Body of pancreas (tissue), 4 donors: Measurements from ENCODE around the gene SLC52A3. TPM values are rescaled to one million over a fixed set of nuclear protein-coding genes. Genes with fewer than 3 reads are reported as not detected.

Source experiments
- ATAC-seq: fragments of 150-250 bp; one replicate; pipeline ENCODE4 v1.9.1; 2016
- DNase-seq, 4 donors: peaks; one replicate each; pipeline ENCODE4 v3.0.0-alpha.2; 2019
- H3K27ac ChIP-seq, 4 donors: fragments of 200-600 bp; sonication (generic); 1 replicate in 3 of 4; 2 replicates in 1 of 4; pipeline versions ENCODE4 v1.5.1 to v1.6.1; 2016 to 2019; ENCODE audit warnings: mild to moderate bottlenecking in 1 of 4, mixed read lengths in 1 of 4, moderate library complexity in 1 of 4
- H3K27me3 ChIP-seq, 2 donors: fragments of 200-600 bp; sonication (generic); one replicate each; pipeline ENCODE4 v1.6.0; 2016; ENCODE audit warnings: mild to moderate bottlenecking in 1 of 2
- H3K36me3 ChIP-seq, 2 donors: fragments of 200-600 bp; sonication (generic); replicated peaks in 1 of 2; 2 replicates each; pipeline ENCODE4 v1.5.1; 2016; ENCODE audit warnings: low read depth in 2 of 2; ENCODE audit not compliant: insufficient read depth in 1 of 2
- H3K4me1 ChIP-seq: fragments of 200-600 bp; sonication (generic); one replicate; pipeline ENCODE4 v1.6.0; 2016
- H3K4me3 ChIP-seq, 2 donors: fragments of 200-600 bp; sonication (generic); 1 replicate in 1 of 2; 2 replicates in 1 of 2; pipeline ENCODE4 v1.5.1; 2016 to 2019
- H3K9me3 ChIP-seq, 3 donors: fragments of 200-600 bp; sonication (generic); 1 replicate in 2 of 3; 2 replicates in 1 of 3; pipeline ENCODE4 v1.5.1; 2016
- CTCF ChIP-seq, 7 experiments: fragments of 450-650 bp in 4 of 7; fragments of 200-600 bp in 3 of 7; sonication (generic) in 3 of 7; IDR thresholded peaks; one replicate each; pipeline ENCODE4 v1.5.1; 2016 to 2019; ENCODE audit warnings: antibody characterized with exemption in 7 of 7
- POLR2A ChIP-seq, 3 donors: fragments of 450-650 bp; IDR thresholded peaks; one replicate each; pipeline ENCODE4 v1.6.1; 2016; ENCODE audit warnings: antibody characterized with exemption in 3 of 3, mild to moderate bottlenecking in 2 of 3
- WGBS, 2 donors: methylation state at CpG; one replicate each; pipeline ENCODE4 v1.1.5; 2017; 5-methylcytosine and 5-hydroxymethylcytosine counted together
- intact Hi-C: fragments of 100-400 bp; cut with DNase I; formaldehyde crosslinking; loops from one replicate; pipeline ENCODE4 v1.15.1; 2023
- total RNA-seq, 2 donors: library from RNA; depleted of rRNA; stranded (reverse); fragments of >200 nt; gene quantifications; one replicate each; pipeline ENCODE4 v1.1.0, GENCODE V29; 2016

Gene SLC52A3
- total RNA-seq, 2 donors from 2014 or later, result 0.33 to 1.3 TPM

- ATAC-seq, result no peak
- H3K4me1 ChIP-seq, result no peaks in the 10 kb centered on the region
- WGBS, 2 donors, result 66 to 77% methylated on average over 6 of the region's 6 CpGs
- no peak overlapping the region for H3K4me3 ChIP-seq
- H3K36me3 ChIP-seq, result no peaks in the 10 kb centered on the region
- no peak for TF ChIP-seq CTCF (IDR thresholded peaks at IDR 0.05)
- TF ChIP-seq POLR2A (IDR thresholded peaks at IDR 0.05), result no peak
- H3K27ac ChIP-seq, result no peak overlapping the region
- H3K9me3 ChIP-seq, result no peaks in the 10 kb centered on the region
- intact Hi-C loops, result no loop called here
- no peaks in the 10 kb centered on the region for H3K27me3 ChIP-seq
- DNase-seq, result no peak
Observed at GRCh38 chr20:741620-742019, 26.7 kb downstream of the SLC52A3 start.

GRCh38 chr20:740162-740561 lies 28.1 kb downstream of the SLC52A3 start:
- DNase-seq, result no peak
- H3K36me3 ChIP-seq, result no peaks in the 10 kb centered on the region
- no peaks in the 10 kb centered on the region for H3K27me3 ChIP-seq
- TF ChIP-seq CTCF (IDR thresholded peaks at IDR 0.05), result no peak
- TF ChIP-seq POLR2A (IDR thresholded peaks at IDR 0.05), result no peak
- intact Hi-C loops, result no loop called here
- WGBS, 2 donors, result 25 to 27% methylated on average over 7 of the region's 7 CpGs
- no peaks in the 10 kb centered on the region for H3K9me3 ChIP-seq
- ATAC-seq, result no peak
- H3K27ac ChIP-seq, result no peak overlapping the region
- H3K4me3 ChIP-seq, result no peak overlapping the region
- no peaks in the 10 kb centered on the region for H3K4me1 ChIP-seq

- WGBS, 2 donors, result 67 to 75% methylated on average over 8 of the region's 8 CpGs
- intact Hi-C loops, result loop anchor here (10.0 kb wide), 1 partner anchor 165 kb away; no protein-coding TSS in a partner anchor
- Histone ChIP-seq H3K4me3 (no peak overlapping the region), H3K9me3 (no peaks in the 10 kb centered on the region), H3K27ac (no peak overlapping the region), H3K36me3 (no peaks in the 10 kb centered on the region), H3K4me1 (no peaks in the 10 kb centered on the region), H3K27me3 (no peaks in the 10 kb centered on the region)
- no peak for DNase-seq
- TF ChIP-seq POLR2A (IDR thresholded peaks at IDR 0.05) (no peak), CTCF (IDR thresholded peaks at IDR 0.05) (no peak)
- ATAC-seq, result no peak
Observed at GRCh38 chr20:739736-740135, 28.6 kb downstream of the SLC52A3 start.

GRCh38 chr20:733861-734260 lies 34.4 kb downstream of the SLC52A3 start:
- Histone ChIP-seq H3K36me3 (no peaks in the 10 kb centered on the region), H3K27me3 (peaks cover 0 to 4% of the 10 kb centered on the region in 2 donors), H3K27ac (no peak overlapping the region), H3K4me3 (no peak overlapping the region), H3K9me3 (no peaks in the 10 kb centered on the region), H3K4me1 (no peaks in the 10 kb centered on the region)
- ATAC-seq (no peak), DNase-seq (no peak)
- intact Hi-C loops, result loop anchor here (10.0 kb wide), 1 partner anchor 159 kb away; no protein-coding TSS in a partner anchor
- TF ChIP-seq CTCF (IDR thresholded peaks at IDR 0.05) (no peak), POLR2A (IDR thresholded peaks at IDR 0.05) (no peak)
- WGBS, 2 donors, result 58 to 70% methylated on average over 6 to 7 of the region's 7 CpGs

- Histone ChIP-seq H3K27ac (no peak overlapping the region), H3K9me3 (no peaks in the 10 kb centered on the region), H3K4me1 (peaks cover 11% of the 10 kb centered on the region), H3K4me3 (no peak overlapping the region), H3K27me3 (peaks cover 0 to 8% of the 10 kb centered on the region in 2 donors), H3K36me3 (no peaks in the 10 kb centered on the region)
- TF ChIP-seq POLR2A (IDR thresholded peaks at IDR 0.05) (no peak), CTCF (IDR thresholded peaks at IDR 0.05) (no peak)
- DNase-seq (no peak), ATAC-seq (no peak)
- WGBS, 2 donors, result 76 to 89% methylated on average over 3 of the region's 3 CpGs
- intact Hi-C loops, result loop anchor here (10.0 kb wide), 1 partner anchor 158 kb away; no protein-coding TSS in a partner anchor
Observed at GRCh38 chr20:732727-733126, 35.6 kb downstream of the SLC52A3 start.
